HepG2 (cell line): ENCODE results near the gene FAM131C. TPM values are rescaled to one million over a fixed set of nuclear protein-coding genes. Genes with fewer than 3 reads are reported as not detected.

Source experiments
- ATF4 ChIP-seq, 2 experiments: fragments of 450-650 bp in 1 of 2; sonication (generic) in 1 of 2; formaldehyde crosslinking; IDR thresholded peaks; 2 replicates each; pipeline versions ENCODE4 v1.5.0 to v1.8.0; 2020 to 2022; ENCODE audit warnings: mild to moderate bottlenecking in 1 of 2, missing genetic modification reagents in 1 of 2
- ATM ChIP-seq: fragments of 450-650 bp; IDR thresholded peaks from 2 replicates; pipeline ENCODE4 v1.7.1; 2017; ENCODE audit warnings: mild to moderate bottlenecking, borderline replicate concordance
- ATRX ChIP-seq: sonication (generic); formaldehyde crosslinking; IDR thresholded peaks from 2 replicates; pipeline ENCODE4 v1.4.0; 2020; ENCODE audit warnings: missing genetic modification reagents, borderline replicate concordance
- ETS1 ChIP-seq: sonication (generic); formaldehyde crosslinking; IDR thresholded peaks from 2 replicates; pipeline ENCODE4 v1.4.0; 2020; ENCODE audit warnings: missing genetic modification reagents
- EZH2 ChIP-seq: conservative IDR thresholded peaks from 2 replicates; pipeline ENCODE4 v1.6.1; 2012; ENCODE audit warnings: mild to moderate bottlenecking, low read depth, low read length, moderate library complexity
- FOXK2 ChIP-seq: fragments of 450-650 bp; IDR thresholded peaks from 2 replicates; pipeline ENCODE4 v1.6.1; 2016
- IKZF1 ChIP-seq: fragments of 450-650 bp; IDR thresholded peaks from 2 replicates; pipeline ENCODE4 v1.7.1; 2016
- RARA ChIP-seq: IDR thresholded peaks from 2 replicates; pipeline ENCODE4 v1.6.1; 2016; ENCODE audit warnings: missing genetic modification reagents, missing compliant biosample characterization
- SKI ChIP-seq: fragments of 450-650 bp; IDR thresholded peaks from one replicate; pipeline ENCODE4 v1.6.1; 2018; ENCODE audit warnings: mild to moderate bottlenecking; ENCODE audit not compliant: partially characterized antibody
- SRSF4 ChIP-seq: fragments of 200-400 bp; formaldehyde crosslinking; IDR thresholded peaks from one replicate; pipeline ENCODE4 v1.6.1; 2018; ENCODE audit warnings: mild to moderate bottlenecking, low read depth, low read length, moderate library complexity; ENCODE audit not compliant: poor library complexity, severe bottlenecking
- STAT6 ChIP-seq: sonication (generic); formaldehyde crosslinking; IDR thresholded peaks from 2 replicates; pipeline ENCODE4 v1.4.0; 2020; ENCODE audit warnings: missing genetic modification reagents, mild to moderate bottlenecking, borderline replicate concordance
- ZBTB20 ChIP-seq: sonication (generic); formaldehyde crosslinking; IDR thresholded peaks from 2 replicates; pipeline ENCODE4 v1.8.1; 2023; ENCODE audit warnings: missing genetic modification reagents, low read depth, mild to moderate bottlenecking, borderline replicate concordance
- ZNF142 ChIP-seq: sonication (generic); formaldehyde crosslinking; IDR thresholded peaks from 2 replicates; pipeline ENCODE4 v1.4.0; 2020; ENCODE audit warnings: missing genetic modification reagents
- ZNF576 ChIP-seq: sonication (generic); formaldehyde crosslinking; IDR thresholded peaks from 2 replicates; pipeline ENCODE4 v1.4.0; 2020; ENCODE audit warnings: mild to moderate bottlenecking, missing genetic modification reagents
- ZNF710 ChIP-seq: sonication (generic); formaldehyde crosslinking; IDR thresholded peaks from 2 replicates; pipeline ENCODE4 v1.5.0; 2020; ENCODE audit warnings: mild to moderate bottlenecking, missing genetic modification reagents, borderline replicate concordance
- ZNF724P ChIP-seq: sonication (generic); formaldehyde crosslinking; IDR thresholded peaks from 2 replicates; pipeline ENCODE4 v1.8.0; 2022; ENCODE audit warnings: missing genetic modification reagents, borderline replicate concordance
- polyA plus RNA-seq, 8 experiments: library from polyadenylated mRNA; depleted of rRNA in 3 of 8; stranded (reverse) in 7 of 8; unstranded in 1 of 8; fragments of >200 nt; fragmentation: Illumina TruSeq in 4 of 8; extraction: Trizol in 4 of 8; gene quantifications; 2 replicates each; pipeline versions ENCODE4 v1.2.1 to v1.2.3, GENCODE V29; 2011 to 2016; ENCODE audit warnings: low read depth in 4 of 8, missing spikeins in 1 of 8, mixed read lengths in 1 of 8; ENCODE audit not compliant: insufficient read depth in 1 of 8
- total RNA-seq, 5 experiments: library from RNA; depleted of rRNA; stranded (reverse); fragments of >200 nt; fragmentation: Illumina TruSeq; extraction: Trizol; gene quantifications; 2 replicates each; pipeline ENCODE4 v1.2.3, GENCODE V29; 2016; ENCODE audit warnings: low read depth in 1 of 5

Gene FAM131C
- total and polyA plus RNA-seq, 2 of the 13 experiments (the other 11 are each of a cell fraction or from before 2014, with no cell fraction given) = 0.07 TPM; not detected in 1

- TF ChIP-seq ZNF710 (CRISPR knock-in tag) (no peak), FOXK2 (no peak), ZNF724P (CRISPR knock-in tag) (no peak), ATRX (CRISPR knock-in tag) (no peak), ETS1 (CRISPR knock-in tag) (no peak), ZBTB20 (no peak), ATM (no peak), ZNF576 (no peak), EZH2 (no peak), RARA (CRISPR knock-in tag) (peak; percentile 67), IKZF1 (no peak), SKI (peak; percentile 38), STAT6 (CRISPR knock-in tag) (no peak), SRSF4 (no peak), ZNF142 (CRISPR knock-in tag) (no peak), ATF4 (CRISPR knock-in tag; IDR thresholded peaks at IDR 0.05) (no peak)
Observed at GRCh38 chr1:16012590-16013219, 60.7 kb downstream of the FAM131C start (continued).
